ENCODE measurements around the gene RNF13. TPM values are rescaled to one million over a fixed set of nuclear protein-coding genes. Genes with fewer than 3 reads are reported as not detected.

RNF13 gene
- total RNA-seq, 2 experiments from 2014 or later, result 39.1 to 44.1 TPM

DNA sequence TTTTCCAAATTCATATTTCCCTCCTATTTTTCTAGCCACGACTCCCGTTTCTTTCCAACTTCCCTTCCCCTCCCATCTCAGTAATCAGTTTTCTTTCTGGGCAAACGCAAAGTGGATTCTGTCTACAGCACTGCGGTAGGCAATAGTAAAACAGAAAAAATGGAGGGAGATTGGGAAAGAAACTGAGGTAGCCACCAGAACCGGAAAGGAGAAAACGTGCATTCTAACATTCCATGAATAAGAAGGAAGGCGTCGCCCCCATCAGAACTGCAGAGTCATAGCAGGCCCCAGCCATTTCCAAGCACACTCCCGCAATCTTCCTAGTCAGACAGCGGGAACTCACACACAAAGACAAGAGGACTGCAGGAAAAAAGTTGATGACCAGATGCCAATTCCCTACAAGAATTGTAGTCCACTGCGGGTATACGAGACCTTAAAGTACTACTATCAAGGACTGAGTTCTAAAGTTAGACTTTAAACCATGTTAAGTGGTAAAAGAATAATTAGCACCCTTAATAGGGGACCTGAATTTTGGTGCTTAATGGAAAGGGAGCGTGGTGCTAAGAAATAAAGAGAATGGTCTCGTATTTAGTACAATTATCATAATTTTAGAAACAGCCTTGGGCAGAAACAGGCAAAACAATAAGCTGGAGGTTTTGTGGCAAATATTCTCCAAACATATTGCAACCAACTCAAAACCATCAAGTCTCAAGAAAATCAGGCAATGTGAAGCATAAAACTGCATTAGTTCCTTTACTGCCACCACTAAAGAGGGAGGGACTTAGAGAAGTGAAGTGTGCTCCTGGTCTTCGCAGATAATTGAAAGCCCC is 156.3 kb downstream of the RNF13 start:
- ATAC-seq (ENCODE audit: poor library complexity) (no peak), DNase-seq (peak in 1 of 14 experiments; percentile 13)
- Mint-ChIP-seq H3K4me3 (peak overlapping the region; percentile 93), H3K36me3 (ENCODE audit: low read depth) (peaks cover 11% of the 10 kb centered on the region), H3K9me3 (no peaks in the 10 kb centered on the region), H3K27ac (peak overlapping the region; percentile 57), H3K27me3 (peaks cover 30% of the 10 kb centered on the region), H3K4me1 (ENCODE audit: low read depth) (peaks cover 27% of the 10 kb centered on the region)
- Histone ChIP-seq H3K27me3 (ENCODE audit: control insufficient read depth in 1 of 2, insufficient read depth in 2 of 2, low read length in 2 of 2) (peaks cover 3 to 18% of the 10 kb centered on the region in 2 experiments), H3K36me3 (ENCODE audit: insufficient read depth, low read length) (no peaks in the 10 kb centered on the region), H3K4me1 (ENCODE audit: insufficient read depth, low read length) (peaks cover 13% of the 10 kb centered on the region), H3K27ac (ENCODE audit: low read depth in 1 of 2, low read length in 2 of 2) (no peak overlapping the region), H3K4me3 (ENCODE audit: low read length) (peak overlapping the region; percentile 53), H3K9me3 (ENCODE audit: control insufficient read depth in 1 of 2, insufficient read depth in 1 of 2, low read length in 2 of 2) (no peaks in the 10 kb centered on the region)
- intact Hi-C loops (cut with DNase I, micrococcal nuclease), result loop anchor here in 1 of 2 experiments (10.0 kb wide), 1 partner anchor 315 kb away; no protein-coding TSS in a partner anchor
- ChIA-PET CTCF (no interaction called here), POLR2A (interaction anchor here (0.9 to 2.7 kb wide), 5 partner anchors 14 to 794 kb away, joined by 3 to 13 read pairs (median 4); partner anchors contain the start of gene TSC22D2)
- TF ChIP-seq CTCF (IDR thresholded peaks at IDR 0.05), result no peak

DNA sequence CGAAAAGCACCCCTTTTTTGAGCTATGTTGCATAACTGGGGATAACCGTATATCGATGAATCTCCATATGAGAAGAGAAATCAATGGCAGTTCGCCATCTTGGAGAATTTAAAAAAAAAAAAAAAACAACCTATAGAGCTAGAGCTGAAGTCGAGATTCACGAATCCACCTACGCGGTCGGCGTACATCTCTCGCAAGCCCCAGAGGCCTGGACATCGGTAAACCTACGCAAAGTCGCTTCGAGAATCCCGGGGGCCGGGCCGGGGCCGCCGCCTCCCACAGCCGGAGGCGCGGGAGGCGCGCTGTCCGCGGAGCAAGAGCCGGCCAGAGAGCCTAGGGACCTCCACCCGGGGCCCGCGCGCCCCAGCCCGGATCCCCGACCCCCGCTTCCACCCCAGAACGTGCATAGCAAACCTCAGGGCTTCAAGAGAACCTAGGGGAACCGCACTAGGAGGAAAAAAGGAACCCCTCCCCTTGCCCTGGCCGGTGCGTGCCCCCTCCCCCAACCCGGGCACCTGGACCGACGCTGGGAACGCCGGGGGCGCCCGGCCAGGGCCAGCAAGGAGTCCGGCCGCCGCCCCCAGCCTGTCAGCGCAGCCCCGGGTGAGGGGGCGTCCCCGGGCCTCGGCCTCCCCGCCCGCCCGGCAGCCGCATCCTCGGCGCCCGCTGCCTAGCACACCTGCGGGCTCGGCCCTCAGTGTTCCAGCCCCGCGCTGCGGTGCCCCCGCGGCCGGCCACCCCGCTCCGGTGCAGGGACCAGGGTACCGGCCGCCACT is 157.1 kb downstream of the RNF13 start:
- peaks cover 36% of the 10 kb centered on the region for H3K27me3 Mint-ChIP-seq
- intact Hi-C loops (cut with DNase I, micrococcal nuclease), result loop anchor here (5.0 to 10.0 kb wide), 6 partner anchors 158 to 795 kb away; partner anchors contain the start of genes EIF2A (in 1 of the 2), RNF13 (in 1 of the 2), SERP1 (in 1 of the 2) and SIAH2 (in 1 of the 2)
- DNase-seq, result peak; percentile 66 to 90 (median 74)
- Histone ChIP-seq H3K27me3 (ENCODE audit: control insufficient read depth in 1 of 2, insufficient read depth in 2 of 2, low read length in 2 of 2) (peaks cover 3 to 20% of the 10 kb centered on the region in 2 experiments), H3K36me3 (ENCODE audit: insufficient read depth, low read length) (no peaks in the 10 kb centered on the region), H3K4me1 (ENCODE audit: insufficient read depth, low read length) (peaks cover 13% of the 10 kb centered on the region), H3K4me3 (ENCODE audit: low read length) (peak overlapping the region; percentile 53), H3K27ac (ENCODE audit: low read depth in 1 of 2, low read length in 2 of 2) (no peak overlapping the region), H3K9me3 (ENCODE audit: control insufficient read depth in 1 of 2, insufficient read depth in 1 of 2, low read length in 2 of 2) (no peaks in the 10 kb centered on the region)
- H3K36me3 Mint-ChIP-seq (ENCODE audit: low read depth), result peaks cover 11% of the 10 kb centered on the region
- POLR2A ChIA-PET, result interaction anchor here (1.0 to 2.7 kb wide), 7 partner anchors 214 to 978 kb away, joined by 3 to 13 read pairs (median 5); partner anchors contain the start of genes EIF2A, GYG1, SELENOT and SERP1
- no peak for TF ChIP-seq CTCF (IDR thresholded peaks at IDR 0.05)
- peak; percentile 55 for ATAC-seq (ENCODE audit: poor library complexity)
- H3K27ac Mint-ChIP-seq, result peak overlapping the region; percentile 57
- peak overlapping the region; percentile 94 for H3K4me3 Mint-ChIP-seq
- CTCF ChIA-PET, result no interaction called here
- no peaks in the 10 kb centered on the region for H3K9me3 Mint-ChIP-seq
- peaks cover 27% of the 10 kb centered on the region for H3K4me1 Mint-ChIP-seq (ENCODE audit: low read depth)

All from CD4-positive, alpha-beta T cell (primary cell).